Uterus (tissue), 2 donors: ENCODE results near the gene STUM.

Experiments used
- CTCF ChIP-seq, 4 experiments: fragments of 200-600 bp in 2 of 4; fragments of 450-650 bp in 2 of 4; sonication (generic) in 2 of 4; IDR thresholded peaks; one replicate each; pipeline ENCODE4 v1.5.1; 2016 to 2019; ENCODE audit warnings: antibody characterized with exemption in 4 of 4, mild to moderate bottlenecking in 2 of 4, moderate library complexity in 1 of 4
- POLR2A ChIP-seq, 2 donors: fragments of 450-650 bp; IDR thresholded peaks; one replicate each; pipeline ENCODE4 v1.6.1; 2016; ENCODE audit warnings: antibody characterized with exemption in 2 of 2, mild to moderate bottlenecking in 1 of 2, moderate library complexity in 1 of 2

GRCh38 chr1:226634611-226635246 is 86.2 kb downstream of the STUM start:
- TF ChIP-seq CTCF (IDR thresholded peaks at IDR 0.05) (no peak), POLR2A (IDR thresholded peaks at IDR 0.05) (no peak)
